GM21423 (cell line): Measurements from ENCODE around the gene PYHIN1.
"Not testable (repeated sequence)": the region's sequence is repeated elsewhere in the genome, so short reads cannot be mapped to it uniquely, and the experiment has no call there.

Source experiments
- ATAC-seq: cut with Tn5 transposase; IDR thresholded peaks from one replicate; pipeline ENCODE4 v1.9.1; 2021; ENCODE audit warnings: mild to moderate bottlenecking, moderate library complexity; ENCODE audit not compliant: unreplicated experiment

Gene PYHIN1

GRCh38 chr1:158978730-158979129 lies 47.4 kb downstream of the PYHIN1 start:
- no peak for ATAC-seq

DNA sequence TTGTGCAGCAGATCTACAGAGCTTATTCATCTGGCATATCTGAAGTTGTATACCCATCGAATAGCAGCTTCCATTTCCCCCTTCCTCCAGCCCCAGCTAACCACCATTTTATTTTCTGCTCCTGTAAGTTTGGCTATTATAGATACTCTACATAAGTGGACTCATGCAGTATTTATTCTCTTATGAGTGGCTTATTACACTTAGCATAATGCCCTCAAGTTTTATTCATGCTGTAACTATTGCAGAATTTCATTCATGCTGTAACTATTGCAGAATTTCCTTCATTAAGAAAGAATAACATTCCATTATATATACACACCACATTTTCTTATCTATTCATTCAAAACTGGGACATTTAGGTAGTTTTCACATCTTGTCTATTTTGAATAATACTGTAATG lies 47.9 kb downstream of the PYHIN1 start:
- ATAC-seq: no peak

GRCh38 chr1:158983235-158983634 lies 51.9 kb downstream of the PYHIN1 start:
- no peak for ATAC-seq

DNA sequence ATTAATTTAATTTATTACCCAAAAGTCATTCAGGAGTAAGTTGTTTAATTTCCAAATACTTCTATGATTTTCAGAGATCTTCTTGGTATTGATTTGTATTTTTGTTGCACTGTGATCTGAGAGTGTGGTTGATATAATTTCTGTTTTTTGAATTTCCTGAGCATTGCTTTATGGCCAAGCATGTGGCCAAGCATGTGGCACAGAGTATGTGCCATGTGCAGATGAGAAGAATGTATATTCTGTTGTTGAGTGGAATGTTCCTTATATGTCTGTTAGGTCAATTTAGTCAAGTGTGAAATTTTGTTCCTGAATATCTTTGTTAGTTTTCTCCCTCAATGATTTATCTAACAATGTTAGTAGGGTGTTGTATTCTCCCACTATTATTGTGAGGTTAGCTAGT lies 53.0 kb downstream of the PYHIN1 start:
- no peak for ATAC-seq

GRCh38 chr1:158989424-158989823 lies 58.1 kb downstream of the PYHIN1 start:
- no peak for ATAC-seq

DNA sequence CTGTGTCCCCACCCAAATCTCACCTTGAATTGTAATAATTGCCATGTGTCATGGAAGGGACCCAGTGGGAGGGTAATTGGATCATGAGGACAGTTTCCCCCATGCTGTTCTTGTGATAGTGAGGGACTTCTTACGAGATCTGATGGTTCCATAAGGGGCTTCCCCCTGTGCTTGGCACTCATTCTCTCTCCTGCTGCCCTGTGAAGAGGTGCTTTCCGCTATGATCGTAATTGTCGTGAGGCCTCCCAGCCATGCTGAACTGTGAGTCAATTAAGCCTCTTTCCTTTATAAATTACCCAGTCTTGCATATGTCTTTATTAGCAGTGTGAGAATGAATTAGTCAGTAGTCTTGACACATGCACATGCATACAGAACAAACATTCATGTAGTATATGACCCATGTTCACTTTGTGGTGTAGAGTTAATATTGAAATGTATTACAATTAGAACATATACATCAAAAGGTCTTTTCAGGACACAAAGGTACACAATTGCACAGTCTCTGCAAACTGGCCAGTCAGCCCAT lies 61.5 kb downstream of the PYHIN1 start:
- ATAC-seq: no peak

DNA sequence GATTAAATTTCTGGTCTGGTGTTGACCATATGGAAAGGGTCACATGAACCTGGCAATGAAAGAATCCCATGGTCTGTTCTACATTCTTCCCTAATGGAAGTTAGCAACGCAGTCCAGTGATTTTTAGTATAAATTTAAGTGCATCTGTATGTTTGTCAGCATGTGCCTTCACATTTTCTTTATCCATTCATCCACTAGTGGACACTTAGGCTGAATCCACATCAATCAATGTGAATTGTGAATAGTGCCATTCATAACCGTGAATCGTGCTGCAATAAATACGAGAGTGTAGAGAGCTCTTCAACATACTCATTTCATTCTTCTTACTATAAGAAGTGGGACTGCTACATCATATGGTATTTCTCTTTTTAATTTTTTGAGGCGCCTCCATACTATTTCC lies 65.6 kb downstream of the PYHIN1 start:
- no peak for ATAC-seq

DNA sequence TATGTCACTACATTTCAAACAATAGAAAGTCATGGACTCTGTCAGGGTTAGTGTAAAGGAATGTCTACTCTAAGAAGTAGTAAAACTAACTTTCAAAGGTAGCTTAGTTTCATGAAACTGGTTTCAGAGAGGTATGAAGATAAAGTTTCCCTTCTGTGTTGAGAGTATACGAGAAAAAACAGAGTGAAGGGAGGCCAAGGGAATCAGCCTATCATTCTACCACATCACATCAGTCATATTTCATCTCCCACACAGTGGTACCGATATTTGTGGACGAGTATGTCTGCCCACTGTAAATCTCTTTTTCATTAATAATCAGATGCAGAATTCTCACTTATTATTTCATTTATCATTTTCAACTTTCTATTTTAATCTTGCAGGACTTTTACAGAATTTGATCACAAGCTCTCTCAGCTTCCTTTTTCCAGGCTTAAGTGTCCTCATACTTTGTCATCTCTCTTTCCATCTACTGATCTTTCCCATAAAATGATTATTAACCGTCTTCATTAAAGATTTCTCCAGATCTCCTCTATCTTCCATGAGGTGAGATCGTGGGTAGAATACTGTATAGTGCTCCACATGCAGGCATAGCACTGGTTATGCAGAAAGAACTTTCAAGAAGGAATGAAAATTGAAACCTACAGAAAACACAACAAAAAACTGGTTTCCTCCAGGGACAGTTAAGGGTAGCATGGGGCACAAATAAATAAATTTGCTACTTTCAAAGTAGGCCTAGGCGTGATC lies 66.9 kb downstream of the PYHIN1 start:
- ATAC-seq: no peak

GRCh38 chr1:158998781-158999161 lies 67.4 kb downstream of the PYHIN1 start:
- ATAC-seq: no peak

DNA sequence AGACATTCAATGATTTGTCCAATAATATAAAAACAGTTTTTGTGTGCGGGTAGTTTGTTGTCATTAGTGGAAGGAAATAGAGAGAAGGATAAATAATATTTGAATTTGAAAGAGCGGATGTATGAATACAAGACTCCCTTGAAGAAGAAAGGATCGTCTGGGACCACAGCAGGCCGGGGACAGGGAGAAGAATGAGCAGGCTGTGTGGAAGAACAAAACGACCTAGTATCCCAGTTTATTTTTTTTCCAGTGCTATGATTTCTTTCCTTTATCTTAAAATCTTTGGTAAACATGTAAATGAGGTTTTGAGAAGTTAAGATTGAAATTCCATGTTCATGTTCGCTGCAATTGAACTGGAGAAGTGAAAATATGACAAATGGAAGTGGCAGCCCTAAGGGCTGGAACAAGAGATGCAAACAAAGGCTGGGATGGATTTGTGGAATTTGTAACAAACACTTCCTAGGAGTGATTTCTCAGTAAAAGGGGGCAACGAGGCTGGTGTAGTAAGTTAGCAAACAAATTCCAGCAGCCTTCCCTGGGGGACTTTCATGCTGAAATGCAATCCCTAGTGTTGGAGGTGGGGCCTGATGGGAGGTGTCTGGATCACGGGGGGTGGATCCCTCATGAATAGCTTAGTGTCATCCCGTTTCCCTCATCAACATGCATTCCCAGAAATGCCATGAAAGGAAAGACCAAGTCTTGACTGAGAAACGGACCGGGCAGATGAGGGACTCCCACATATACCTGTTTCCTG lies 68.1 kb downstream of the PYHIN1 start:
- no peak for ATAC-seq

GRCh38 chr1:159000070-159000409 lies 68.7 kb downstream of the PYHIN1 start:
- ATAC-seq: no peak

GRCh38 chr1:159000625-159001024 lies 69.3 kb downstream of the PYHIN1 start:
- no peak for ATAC-seq

GRCh38 chr1:159005161-159005560 lies 73.8 kb downstream of the PYHIN1 start:
- ATAC-seq: no peak

DNA sequence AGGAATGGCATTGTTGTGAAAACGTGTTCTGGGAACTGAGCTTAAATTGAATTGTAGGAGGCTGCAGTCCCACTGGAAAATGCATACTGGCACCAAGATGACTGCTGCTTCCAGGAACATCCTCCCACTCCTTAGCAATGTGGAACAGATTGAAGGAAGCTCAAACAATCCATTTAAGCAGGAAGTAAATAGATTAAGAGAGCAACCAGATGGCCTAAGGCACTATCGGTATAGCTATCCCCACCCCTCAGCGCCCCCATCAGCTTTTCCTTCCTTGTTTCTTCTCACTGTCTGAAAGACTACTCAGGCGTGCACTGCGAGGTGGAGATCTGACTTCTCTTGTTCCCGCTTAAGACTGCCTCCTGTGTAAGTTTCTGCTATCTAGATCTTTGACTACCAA lies 74.3 kb downstream of the PYHIN1 start:
- no peak for ATAC-seq

- ATAC-seq: not testable (repeated sequence)
Observed at GRCh38 chr1:159006210-159006807, 75.0 kb downstream of the PYHIN1 start.

DNA sequence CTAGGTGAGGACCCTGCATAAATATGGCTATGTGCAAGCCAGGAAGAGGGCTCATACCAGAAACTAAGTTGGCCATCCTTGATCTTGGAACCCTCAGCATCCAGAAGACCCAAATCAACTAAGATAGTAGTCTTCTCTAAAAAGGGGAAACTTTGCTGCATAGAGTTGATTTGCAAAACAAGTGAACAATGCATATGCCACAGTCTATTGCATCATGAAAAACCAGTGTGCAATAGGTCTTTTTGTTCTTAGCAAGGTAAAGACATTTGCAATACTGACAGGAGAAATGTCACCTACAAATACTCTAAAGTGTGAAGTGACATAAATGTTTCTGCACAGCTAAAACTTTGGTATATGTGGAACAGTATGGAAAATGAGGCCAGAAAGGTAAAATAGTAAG lies 76.4 kb downstream of the PYHIN1 start:
- no peak for ATAC-seq

DNA sequence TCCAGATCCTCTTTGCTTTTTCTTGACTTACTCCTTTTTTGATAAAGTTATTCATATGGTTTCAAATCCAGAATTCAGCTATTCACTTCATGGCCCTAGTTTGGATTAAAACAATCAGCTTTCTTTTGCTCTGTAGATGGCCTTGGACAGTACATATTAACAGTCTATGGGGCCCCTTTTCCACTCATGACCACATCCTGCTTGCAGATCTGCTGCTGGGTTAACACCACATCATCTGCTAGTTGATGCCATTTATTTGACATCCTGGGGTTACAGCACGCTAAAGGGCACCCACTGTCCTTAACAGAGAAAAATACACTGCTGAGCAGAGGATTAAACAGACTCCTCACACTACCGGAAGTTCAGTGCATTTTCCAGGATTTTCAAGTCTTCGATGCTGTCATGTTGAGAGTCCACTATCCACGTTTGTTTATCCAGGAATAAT lies 77.4 kb downstream of the PYHIN1 start:
- peak; percentile 73 for ATAC-seq

DNA sequence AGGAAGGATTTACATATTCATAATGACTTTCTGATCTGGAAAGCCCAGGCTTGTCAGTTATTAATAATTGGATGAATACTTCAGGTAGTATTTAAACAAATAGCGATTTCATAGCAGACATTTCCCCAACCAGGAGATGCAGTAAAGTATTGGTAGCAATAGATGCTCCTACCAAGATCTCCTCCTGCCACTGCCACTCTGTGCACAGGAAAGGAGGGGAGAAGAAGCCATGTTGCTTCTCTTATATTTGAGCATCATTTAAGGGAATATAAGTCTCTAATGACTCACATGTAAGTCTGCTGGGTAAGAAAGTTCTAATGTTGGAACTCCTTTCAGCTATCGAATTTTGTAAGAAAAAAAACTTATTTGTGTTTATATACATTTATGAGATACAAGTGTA lies 77.9 kb downstream of the PYHIN1 start:
- no peak for ATAC-seq

DNA sequence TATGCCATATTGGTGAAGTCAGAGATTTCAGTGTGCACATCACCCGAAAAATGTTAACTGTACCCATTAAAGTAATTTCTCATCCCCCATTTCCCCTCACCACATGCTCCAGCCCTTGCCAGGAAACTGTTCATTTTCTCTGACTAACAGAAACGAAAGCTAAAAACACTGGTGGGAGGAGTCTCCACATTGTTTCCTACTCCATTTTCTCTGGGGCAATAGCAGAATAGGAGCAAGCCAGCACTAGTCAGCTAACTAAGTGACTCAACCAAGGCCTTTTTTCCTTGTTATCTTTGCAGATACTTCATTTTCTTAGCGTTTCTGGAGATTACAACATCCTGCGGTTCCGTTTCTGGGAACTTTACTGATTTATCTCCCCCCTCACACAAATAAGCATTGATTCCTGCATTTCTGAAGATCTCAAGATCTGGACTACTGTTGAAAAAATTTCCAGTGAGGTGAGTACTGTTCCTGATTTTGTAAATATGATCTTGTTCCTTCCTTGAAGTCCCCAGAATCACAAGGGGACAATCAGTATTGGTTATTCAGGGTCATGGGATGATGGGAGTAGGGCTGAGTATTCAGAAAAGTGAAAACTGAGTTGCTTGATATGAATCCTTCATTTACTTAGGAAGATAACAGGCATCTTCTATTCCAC lies 78.5 kb downstream of the PYHIN1 start, which contains the start of gene IFI16:
Gene IFI16, plus strand, starts transcription at position 204 of the 658 bp plus-strand sequence. CDS start 4,774 bp downstream, outside the sequence.
- peak; percentile 58 for ATAC-seq

GRCh38 chr1:159010391-159010790 lies 79.0 kb downstream of the PYHIN1 start:
- no peak for ATAC-seq

- not testable (repeated sequence) for ATAC-seq
Observed at GRCh38 chr1:159011001-159011400, 79.6 kb downstream of the PYHIN1 start.
